GM12878 (cell line): ENCODE data around the gene PHACTR3. TPM values are rescaled to one million over a fixed set of nuclear protein-coding genes. Genes with fewer than 3 reads are reported as not detected.

ENCODE experiments used
- ATAC-seq: fragments of 200-7000 bp; cut with Tn5 transposase; 3 replicates; pipeline ENCODE4 v1.9.1; 2020; ENCODE audit warnings: mild to moderate bottlenecking, moderate library complexity
- BruUV-seq: library from RNA; stranded (reverse); fragments of 400-500 nt; replicated peaks from 2 replicates; lab custom pipeline; 2021; lab: Mats Ljungman, UMichigan
- CTCF ChIA-PET: fragments of 300-600 bp; sonication (Branson Sonifier 250); formaldehyde crosslinking; extraction: SDS; loops from one replicate; lab custom pipeline; 2021; ENCODE audit warnings: inconsistent platforms; lab: Yijun Ruan, JAX
- POLR2A ChIA-PET: fragments of 350-600 bp; formaldehyde crosslinking; extraction: SDS; loops from one replicate; lab custom pipeline; 2021; ENCODE audit warnings: inconsistent platforms; lab: Charles Lee
- RAD21 ChIA-PET: fragments of 300-600 bp; sonication (Branson Sonifier 250); formaldehyde crosslinking; loops from one replicate; lab custom pipeline; 2023; ENCODE audit warnings: antibody characterized with exemption; ENCODE audit not compliant: unreplicated experiment; lab: Charles Lee
- SMC1A ChIA-PET: fragments of 300-600 bp; sonication (Branson Sonifier 250); formaldehyde crosslinking; loops from one replicate; lab custom pipeline; 2023; ENCODE audit not compliant: unreplicated experiment, uncharacterized antibody; lab: Charles Lee
- DNase-seq: peaks from one replicate; pipeline ENCODE4 v3.0.0-alpha.2; 2011; ENCODE audit warnings: low read depth, low spot score
- FAIRE-seq: peaks from 3 replicates; lab custom pipeline; 2011; peaks lifted over from hg19 to GRCh38; lab: Jason Lieb, UNC
- H2AFZ ChIP-seq: 2 replicates; pipeline ENCODE4 v1.6.0; 2011; ENCODE audit warnings: low read depth, low read length, control low read depth; ENCODE audit not compliant: control insufficient read depth
- H3K27ac ChIP-seq: 2 replicates; pipeline ENCODE4 v1.5.1; 2011; ENCODE audit warnings: control low read depth; ENCODE audit not compliant: control insufficient read depth, insufficient read depth
- H3K27me3 ChIP-seq, 2 experiments: replicated peaks in 1 of 2; 2 replicates each; pipeline versions ENCODE4 v1.6.0 to v1.6.1; 2011; ENCODE audit warnings: low read length in 1 of 2; ENCODE audit not compliant: control insufficient read depth in 2 of 2, insufficient read depth in 2 of 2
- H3K36me3 ChIP-seq, 2 experiments: 2 replicates each; pipeline ENCODE4 v1.5.1; 2011; ENCODE audit warnings: low read length in 1 of 2; ENCODE audit not compliant: control insufficient read depth in 2 of 2, insufficient read depth in 2 of 2
- H3K4me1 ChIP-seq: 2 replicates; pipeline ENCODE4 v1.6.1; 2011; ENCODE audit warnings: mild to moderate bottlenecking, low read length, moderate library complexity, mixed read lengths; ENCODE audit not compliant: control insufficient read depth, insufficient read depth
- H3K4me2 ChIP-seq: 2 replicates; pipeline ENCODE4 v1.6.0; 2011; ENCODE audit warnings: control low read depth; ENCODE audit not compliant: control insufficient read depth, insufficient read depth
- H3K4me3 ChIP-seq: fragments of 200-600 bp; sonication (generic); 2 replicates; pipeline ENCODE4 v1.5.1; 2016
- H3K79me2 ChIP-seq: 2 replicates; pipeline ENCODE4 v1.6.0; 2011; ENCODE audit warnings: low read length; ENCODE audit not compliant: control insufficient read depth, insufficient read depth
- H3K9ac ChIP-seq: 2 replicates; pipeline ENCODE4 v1.8.0; 2011; ENCODE audit warnings: low read length, control low read depth, mixed read lengths; ENCODE audit not compliant: control insufficient read depth, insufficient read depth
- H3K9me3 ChIP-seq: replicated peaks from 3 replicates; pipeline ENCODE4 v1.5.1; 2011; ENCODE audit warnings: mild to moderate bottlenecking, low read length; ENCODE audit not compliant: control insufficient read depth, insufficient read depth
- H4K20me1 ChIP-seq: 2 replicates; pipeline ENCODE4 v1.6.0; 2011; ENCODE audit not compliant: control insufficient read depth, insufficient read depth
- ATF7 ChIP-seq: fragments of 450-650 bp; IDR thresholded peaks from 2 replicates; pipeline ENCODE4 v1.6.1; 2016; ENCODE audit warnings: low read depth, mild to moderate bottlenecking
- DPF2 ChIP-seq: fragments of 450-650 bp; IDR thresholded peaks from 2 replicates; pipeline ENCODE4 v1.6.1; 2017; ENCODE audit warnings: mild to moderate bottlenecking
- MTA3 ChIP-seq: IDR thresholded peaks from 2 replicates; pipeline ENCODE4 v1.6.1; 2012; ENCODE audit warnings: low read length, inconsistent platforms, borderline replicate concordance
- RELA ChIP-seq: fragments of 450-650 bp; IDR thresholded peaks from 2 replicates; pipeline ENCODE4 v1.8.0; 2014; ENCODE audit warnings: borderline replicate concordance; ENCODE audit not compliant: partially characterized antibody
- SIX5 ChIP-seq: IDR thresholded peaks from 2 replicates; pipeline ENCODE4 v1.6.1; 2011; ENCODE audit warnings: mild to moderate bottlenecking, low read depth, low read length, moderate library complexity; ENCODE audit not compliant: severe bottlenecking
- SMAD1 ChIP-seq: fragments of 450-650 bp; IDR thresholded peaks from 2 replicates; pipeline ENCODE4 v1.6.1; 2018; ENCODE audit warnings: mild to moderate bottlenecking, low read depth; ENCODE audit not compliant: partially characterized antibody
- SUPT20H ChIP-seq: IDR thresholded peaks from 2 replicates; pipeline ENCODE4 v1.6.1; 2011; ENCODE audit warnings: low read depth, mild to moderate bottlenecking, low read length, moderate library complexity, borderline replicate concordance; ENCODE audit not compliant: control insufficient read depth
- ZNF592 ChIP-seq: fragments of 450-650 bp; IDR thresholded peaks from 2 replicates; pipeline ENCODE4 v1.6.1; 2017; ENCODE audit warnings: mild to moderate bottlenecking, moderate library complexity
- WGBS: methylation state at CpG from one replicate; pipeline ENCODE4 v1.1.6; 2016; ENCODE audit warnings: low lambda C conversion rate; ENCODE audit not compliant: insufficient replicate concordance, insufficient coverage; ENCODE audit errors: missing lambda C conversion rate; 5-methylcytosine and 5-hydroxymethylcytosine counted together
- in situ Hi-C: fragments of 300-500 bp; cut with MboI; formaldehyde crosslinking; loops from 9 replicates; pipeline ENCODE4 v1.14.3; 2018; ENCODE audit warnings: mixed read lengths
- intact Hi-C: fragments of 100-400 bp; cut with micrococcal nuclease; formaldehyde crosslinking; loops from one replicate; pipeline ENCODE4 v1.14.2; 2022; ENCODE audit not compliant: unreplicated experiment
- polyA plus RNA-seq, 11 experiments: library from polyadenylated mRNA; depleted of rRNA in 4 of 11; unstranded in 6 of 11; stranded (reverse) in 5 of 11; fragments of >200 nt; fragmentation: Nextera tagmentation in 4 of 11; fragmentation: Illumina TruSeq in 1 of 11; extraction: Ambion mirVana in 4 of 11; extraction: Trizol in 1 of 11; gene quantifications; 1 replicate in 1 of 11; 2 replicates in 10 of 11; pipeline versions ENCODE4 v1.2.1 to v1.2.3, GENCODE V29; 2011 to 2016; ENCODE audit warnings: inconsistent platforms in 2 of 11, missing spikeins in 2 of 11, low read depth in 1 of 11
- total RNA-seq, 4 experiments: library from RNA; depleted of rRNA in 3 of 4; stranded (reverse); fragments of >200 nt in 3 of 4; fragmentation: Illumina TruSeq in 1 of 4; extraction: Trizol in 1 of 4; gene quantifications; 2 replicates each; pipeline versions ENCODE4 v1.2.1 to v1.2.3, GENCODE V29; 2013 to 2021

PHACTR3 gene
- total and polyA plus RNA-seq, 10 of the 15 experiments (the other 5 are each of a cell fraction or from before 2014, with no cell fraction given), result 0.17 to 2.7 (median 0.27) TPM; not detected in 1

- POLR2A ChIA-PET, result no interaction called here
- no peaks in the 10 kb centered on the region for H3K27me3 ChIP-seq
- FAIRE-seq, result no peak
- RAD21 ChIA-PET, result no interaction called here
- no peak for ATAC-seq
- no peaks in the 10 kb centered on the region for H3K79me2 ChIP-seq
- no peak overlapping the region for H3K4me2 ChIP-seq
- CTCF ChIA-PET, result interaction anchor here (0.6 kb wide), 1 partner anchor 67 kb away, joined by 3 read pairs; no protein-coding TSS in a partner anchor
- in situ Hi-C loops, result no loop called here
- H4K20me1 ChIP-seq, result no peaks in the 10 kb centered on the region
- SMC1A ChIA-PET, result no interaction called here
- WGBS, result 0% methylated on average over 3 of the region's 3 CpGs
- H3K27ac ChIP-seq, result no peak overlapping the region
- TF ChIP-seq DPF2 (no peak), MTA3 (no peak), RELA (no peak), ATF7 (no peak)
- TF ChIP-seq, all 136 proteins: peak for 0
- Histone ChIP-seq H3K36me3 (no peaks in the 10 kb centered on the region), H3K4me3 (no peak overlapping the region), H2AFZ (no peak overlapping the region), H3K4me1 (no peaks in the 10 kb centered on the region), H3K9ac (no peak overlapping the region), H3K9me3 (no peaks in the 10 kb centered on the region)
- intact Hi-C loops, result no loop called here
- DNase-seq, result no peak
- no TSS peak for BruUV-seq
Measured at GRCh38 chr20:59688356-59688755, 84.0 kb downstream of the PHACTR3 start.

- no peaks in the 10 kb centered on the region for H4K20me1 ChIP-seq
- no peak overlapping the region for H3K9ac ChIP-seq
- H3K4me3 ChIP-seq, result no peak overlapping the region
- no peaks in the 10 kb centered on the region for H3K36me3 ChIP-seq
- no peak overlapping the region for H2AFZ ChIP-seq
- ChIA-PET POLR2A (no interaction called here), CTCF (no interaction called here), SMC1A (no interaction called here)
- no peaks in the 10 kb centered on the region for H3K79me2 ChIP-seq
- no peaks in the 10 kb centered on the region for H3K27me3 ChIP-seq
- DNase-seq, result no peak
- in situ Hi-C loops, result no loop called here
- 17% methylated on average over 7 of the region's 7 CpGs for WGBS
- TF ChIP-seq SIX5, result no peak
- TF ChIP-seq SMAD1, result no peak
- TF ChIP-seq SUPT20H, result no peak
- no peak for TF ChIP-seq ZNF592
- TF ChIP-seq, all 136 proteins: peak for 0
- BruUV-seq, result no TSS peak
- intact Hi-C loops, result no loop called here
- RAD21 ChIA-PET, result no interaction called here
- no peaks in the 10 kb centered on the region for H3K9me3 ChIP-seq
- H3K27ac ChIP-seq, result no peak overlapping the region
- no peak overlapping the region for H3K4me2 ChIP-seq
- H3K4me1 ChIP-seq, result no peaks in the 10 kb centered on the region
- no peak for FAIRE-seq
- ATAC-seq, result no peak
Measured at GRCh38 chr20:59688999-59689398, 84.7 kb downstream of the PHACTR3 start.
